ENCODE results near the gene KEAP1.
"Not testable (repeated sequence)": the region's sequence is repeated elsewhere in the genome, so short reads cannot be mapped to it uniquely, and the experiment has no call there.

KEAP1 gene

DNA sequence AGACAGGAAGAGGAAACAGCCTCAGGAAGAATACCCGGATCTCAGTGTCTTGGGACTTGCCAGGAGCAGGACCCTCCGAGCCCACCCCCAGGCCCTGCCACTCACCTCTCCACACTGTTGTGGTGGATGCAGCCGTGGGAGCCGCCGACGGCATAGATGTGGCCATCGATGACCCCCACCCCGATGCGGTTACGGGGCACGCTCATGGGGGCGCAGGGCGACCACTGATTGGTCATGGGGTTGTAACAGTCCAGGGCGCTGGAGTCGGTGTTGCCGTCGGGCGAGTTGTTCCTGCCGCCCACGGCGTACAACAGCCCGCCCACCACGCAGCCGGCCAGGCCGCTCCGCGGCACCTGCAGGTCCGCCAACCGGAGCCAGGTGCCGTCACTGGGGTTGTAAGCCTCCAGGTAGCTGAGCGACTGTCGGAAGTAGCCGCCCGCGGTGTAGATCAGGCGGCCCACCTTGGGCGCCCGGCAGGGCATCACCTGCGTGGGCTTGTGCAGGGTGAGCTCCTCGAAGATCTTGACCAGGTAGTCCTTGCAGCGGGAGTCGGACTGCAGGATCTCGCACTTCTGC is 11.6 kb downstream of the KEAP1 start:
- no peak for DNase-seq

DNA sequence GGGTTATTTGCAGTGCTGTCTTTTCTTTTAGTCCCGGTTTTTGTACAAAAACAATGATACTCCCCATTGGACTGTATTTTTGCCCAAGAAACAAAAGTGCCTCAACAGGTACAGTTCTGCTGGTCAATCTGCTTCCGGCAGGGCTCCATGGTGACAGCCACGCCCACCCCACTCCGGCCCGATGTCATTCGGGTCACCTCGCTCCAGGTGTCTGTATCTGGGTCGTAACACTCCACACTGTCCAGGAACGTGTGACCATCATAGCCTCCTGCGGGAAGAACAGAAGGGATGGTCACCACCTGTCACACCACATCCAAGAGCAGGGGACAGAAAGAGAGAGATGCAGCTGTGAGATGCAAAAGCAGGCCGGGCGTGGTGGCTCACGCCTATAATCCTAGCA is 16.6 kb downstream of the KEAP1 start:
- no peak for DNase-seq

DNA sequence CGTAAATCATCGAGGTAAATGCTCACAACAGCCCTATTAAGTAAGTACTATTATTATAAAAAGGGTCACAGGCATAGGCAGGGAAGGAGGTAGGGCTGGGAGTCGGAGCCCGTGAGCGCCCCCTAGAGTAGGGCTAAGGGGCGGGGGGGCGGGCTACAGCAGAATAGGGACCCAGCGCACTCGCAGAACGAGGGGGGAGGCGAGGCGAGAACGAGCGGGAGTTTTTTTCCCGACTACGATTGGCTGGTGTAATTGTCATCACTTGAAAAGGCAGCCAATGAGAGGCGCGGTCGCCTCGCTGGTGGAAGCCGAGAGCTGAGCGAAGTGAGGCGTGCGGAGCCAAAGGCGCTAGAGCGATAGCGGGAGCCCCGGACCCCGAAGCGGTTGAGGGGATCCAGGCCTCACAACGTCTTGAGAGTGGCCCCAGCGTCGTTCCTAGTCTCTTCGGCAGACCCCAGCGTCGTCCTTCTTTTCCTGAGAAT is 24.2 kb downstream of the KEAP1 start:
- peak; percentile 72 to 83 (median 78) for DNase-seq

DNA sequence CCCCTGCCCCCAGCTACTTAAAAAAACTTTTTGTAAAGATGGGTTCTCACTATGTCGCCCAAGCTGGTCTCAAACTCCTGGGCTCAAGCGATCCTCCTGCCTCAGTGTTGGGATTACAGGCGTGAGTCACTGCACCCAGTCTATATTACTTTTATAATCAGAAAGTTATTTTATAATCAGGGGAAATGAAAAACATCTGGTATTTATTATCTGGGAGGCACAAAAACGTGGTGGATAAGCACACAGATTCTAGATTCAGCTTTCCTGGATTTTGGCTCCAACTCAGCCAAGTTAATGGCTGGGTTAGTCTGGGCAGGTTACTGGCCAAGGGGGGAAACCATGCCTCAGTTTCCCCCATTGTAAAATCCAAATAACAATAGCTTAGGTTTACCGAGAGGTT is 24.7 kb downstream of the KEAP1 start:
- no peak for DNase-seq

- no peak for DNase-seq
Measured at GRCh38 chr19:10474962-10475451, 28.1 kb downstream of the KEAP1 start.

DNA sequence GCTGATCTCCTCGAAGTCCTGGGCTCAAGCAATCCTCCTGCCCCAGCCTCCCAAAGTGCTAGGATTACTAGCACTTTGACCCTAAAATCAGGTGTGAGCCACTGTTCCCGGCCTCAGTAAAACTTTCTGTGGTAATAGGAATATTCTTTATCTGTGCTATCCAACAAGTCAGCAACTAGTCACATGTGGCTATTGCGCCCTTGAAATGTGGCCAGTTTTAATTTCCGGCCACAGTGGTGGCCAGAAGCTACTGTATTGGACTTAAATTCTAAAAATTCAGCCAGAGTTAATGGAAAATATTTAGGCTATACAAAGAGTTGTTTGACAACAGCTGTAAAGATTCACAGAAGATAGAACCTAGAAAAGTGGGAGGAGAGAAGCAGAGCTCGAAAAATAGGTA is 30.0 kb downstream of the KEAP1 start:
- no peak for DNase-seq

GRCh38 chr19:10471909-10472308 is 31.2 kb downstream of the KEAP1 start:
- no peak for DNase-seq

GRCh38 chr19:10468133-10468532 is 35.0 kb downstream of the KEAP1 start:
- no peak for DNase-seq

- DNase-seq: no peak
Measured at GRCh38 chr19:10467104-10467706, 36.0 kb downstream of the KEAP1 start.

GRCh38 chr19:10464456-10464855 is 38.7 kb downstream of the KEAP1 start:
- no peak for DNase-seq

DNA sequence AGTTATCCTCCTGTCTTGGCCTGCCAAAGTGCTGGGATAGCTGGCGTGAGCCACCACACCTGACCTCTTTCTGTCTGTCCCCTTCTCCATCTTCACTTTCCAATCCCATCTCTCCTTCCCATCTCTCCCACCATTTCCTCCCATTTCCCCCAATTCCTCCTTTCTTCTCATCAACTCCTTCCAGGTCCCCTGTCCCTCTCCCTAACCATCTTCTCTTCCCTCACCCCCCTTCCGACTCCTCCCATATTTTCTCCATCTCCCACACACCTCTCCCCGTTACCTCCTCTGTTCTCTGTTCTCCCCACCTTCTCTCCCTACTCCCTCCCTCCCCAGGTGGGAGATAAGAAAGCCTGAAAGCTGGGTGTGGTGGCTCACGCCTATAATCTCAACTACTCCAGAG is 40.6 kb downstream of the KEAP1 start:
- DNase-seq: no peak

DNA sequence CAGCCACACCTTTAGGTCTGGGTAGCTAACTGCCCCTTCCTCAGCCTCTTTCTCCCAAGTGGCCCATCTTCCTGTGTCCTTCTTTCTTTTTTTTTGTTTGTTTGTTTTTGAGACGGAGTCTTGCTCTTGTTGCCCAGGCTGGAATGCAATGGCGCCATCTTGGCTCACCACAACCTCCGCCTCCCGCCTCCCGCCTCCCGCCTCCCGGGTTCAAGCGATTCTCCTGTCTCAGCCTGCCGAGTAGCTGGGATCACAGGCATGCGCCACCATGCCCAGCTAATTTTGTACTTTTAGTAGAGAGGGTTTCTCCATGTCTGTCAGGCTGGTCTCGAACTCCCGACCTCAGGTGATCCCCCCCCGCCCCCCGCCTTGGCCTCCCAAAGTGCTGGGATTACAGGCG is 41.1 kb downstream of the KEAP1 start:
- not testable (repeated sequence) for DNase-seq

DNA sequence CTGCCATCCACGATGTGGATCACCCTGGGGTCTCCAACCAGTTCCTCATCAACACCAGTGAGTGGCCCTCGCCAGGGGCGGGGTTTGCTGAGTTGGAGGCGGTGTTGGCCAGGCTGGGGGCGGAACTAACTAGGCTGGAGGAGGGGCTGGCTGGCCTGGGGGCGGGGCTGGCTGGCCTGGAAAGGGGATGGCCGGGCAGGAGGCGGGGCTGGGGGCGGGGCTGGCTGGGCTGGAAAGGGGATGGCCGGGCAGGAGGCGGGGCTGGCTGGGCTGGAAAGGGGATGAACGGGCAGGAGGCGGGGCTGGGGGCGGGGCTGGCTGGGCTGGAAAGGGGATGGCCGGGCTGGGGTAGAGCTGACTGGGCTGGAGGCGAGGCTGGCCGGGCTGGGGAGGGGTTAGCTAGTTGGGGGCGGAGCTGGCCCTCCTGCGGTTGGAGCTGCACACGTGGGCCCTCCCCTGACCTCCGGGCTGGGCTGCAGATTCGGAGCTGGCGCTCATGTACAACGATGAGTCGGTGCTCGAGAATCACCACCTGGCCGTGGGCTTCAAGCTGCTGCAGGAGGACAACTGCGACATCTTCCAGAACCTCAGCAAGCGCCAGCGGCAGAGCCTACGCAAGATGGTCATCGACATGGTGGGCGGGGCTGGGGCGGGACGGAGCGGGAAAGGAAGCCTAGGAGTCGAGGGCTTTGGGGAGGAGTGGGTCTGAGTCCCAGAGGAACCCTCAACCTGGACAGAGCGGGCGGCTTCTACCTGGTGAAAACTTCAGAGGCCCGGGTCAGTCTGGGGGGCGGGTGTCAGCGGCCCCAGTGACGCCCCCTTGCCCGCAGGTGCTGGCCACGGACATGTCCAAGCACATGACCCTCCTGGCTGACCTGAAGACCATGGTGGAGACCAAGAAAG is 41.9 kb downstream of the KEAP1 start:
- peak; percentile 41 to 79 (median 74) for DNase-seq

DNA sequence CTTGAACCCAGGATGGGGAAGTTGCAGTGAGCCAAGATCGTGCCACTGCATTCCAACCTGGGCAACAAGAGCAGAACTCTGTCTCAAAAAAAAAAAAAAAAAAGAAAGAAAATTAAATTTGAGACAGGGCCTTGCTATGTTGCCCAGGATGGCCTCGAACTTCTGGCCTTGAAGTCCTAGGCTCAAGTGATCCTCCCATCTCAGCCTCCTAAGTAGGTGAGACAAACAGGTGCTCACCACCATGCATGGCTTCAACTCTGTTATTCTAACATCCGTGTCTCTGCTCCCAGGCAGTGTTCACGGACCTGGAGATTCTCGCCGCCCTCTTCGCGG is 42.5 kb downstream of the KEAP1 start:
- no peak for DNase-seq

DNA sequence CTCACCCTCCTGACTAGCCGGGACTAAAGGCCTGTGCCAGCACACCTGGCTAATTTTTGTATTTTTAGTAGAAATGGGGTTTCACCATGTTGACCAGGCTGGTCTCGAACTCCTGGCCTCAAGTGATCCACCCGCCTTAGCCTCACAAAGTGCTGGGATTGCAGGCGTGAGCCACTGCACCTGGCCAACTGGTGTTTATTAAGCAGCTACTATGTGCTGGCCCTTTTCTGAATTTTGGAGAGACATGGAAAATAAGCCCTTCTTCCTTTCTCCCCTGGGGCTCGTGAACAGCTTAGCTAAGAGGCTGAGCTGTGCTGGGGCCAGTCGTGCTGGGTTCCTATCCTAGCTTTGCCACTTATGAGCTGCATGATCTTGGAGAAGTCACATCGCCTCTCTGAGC is 44.4 kb downstream of the KEAP1 start:
- not testable (repeated sequence) for DNase-seq

- DNase-seq: no peak
Measured at GRCh38 chr19:10454267-10454666, 48.9 kb downstream of the KEAP1 start.

DNA sequence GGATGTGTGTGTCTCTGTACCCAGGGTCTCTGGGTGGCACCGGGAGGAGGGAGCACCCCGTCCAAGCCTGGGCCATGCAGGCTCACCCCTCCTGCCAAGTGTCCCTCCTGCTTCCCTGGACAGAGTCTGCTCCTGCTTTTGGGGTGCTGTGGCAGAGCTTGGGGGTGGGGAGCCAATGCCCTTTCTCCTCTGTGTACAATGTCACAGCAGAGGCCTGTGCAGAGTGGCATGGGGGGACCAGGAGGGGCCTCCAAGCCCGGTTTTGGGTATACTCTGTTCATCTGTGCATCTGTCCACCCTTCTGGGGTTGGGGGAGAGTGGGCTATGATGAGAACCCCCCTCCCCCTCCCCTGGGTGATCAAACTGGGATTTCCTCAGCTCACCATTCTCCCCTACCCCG is 49.3 kb downstream of the KEAP1 start:
- DNase-seq: no peak

DNA sequence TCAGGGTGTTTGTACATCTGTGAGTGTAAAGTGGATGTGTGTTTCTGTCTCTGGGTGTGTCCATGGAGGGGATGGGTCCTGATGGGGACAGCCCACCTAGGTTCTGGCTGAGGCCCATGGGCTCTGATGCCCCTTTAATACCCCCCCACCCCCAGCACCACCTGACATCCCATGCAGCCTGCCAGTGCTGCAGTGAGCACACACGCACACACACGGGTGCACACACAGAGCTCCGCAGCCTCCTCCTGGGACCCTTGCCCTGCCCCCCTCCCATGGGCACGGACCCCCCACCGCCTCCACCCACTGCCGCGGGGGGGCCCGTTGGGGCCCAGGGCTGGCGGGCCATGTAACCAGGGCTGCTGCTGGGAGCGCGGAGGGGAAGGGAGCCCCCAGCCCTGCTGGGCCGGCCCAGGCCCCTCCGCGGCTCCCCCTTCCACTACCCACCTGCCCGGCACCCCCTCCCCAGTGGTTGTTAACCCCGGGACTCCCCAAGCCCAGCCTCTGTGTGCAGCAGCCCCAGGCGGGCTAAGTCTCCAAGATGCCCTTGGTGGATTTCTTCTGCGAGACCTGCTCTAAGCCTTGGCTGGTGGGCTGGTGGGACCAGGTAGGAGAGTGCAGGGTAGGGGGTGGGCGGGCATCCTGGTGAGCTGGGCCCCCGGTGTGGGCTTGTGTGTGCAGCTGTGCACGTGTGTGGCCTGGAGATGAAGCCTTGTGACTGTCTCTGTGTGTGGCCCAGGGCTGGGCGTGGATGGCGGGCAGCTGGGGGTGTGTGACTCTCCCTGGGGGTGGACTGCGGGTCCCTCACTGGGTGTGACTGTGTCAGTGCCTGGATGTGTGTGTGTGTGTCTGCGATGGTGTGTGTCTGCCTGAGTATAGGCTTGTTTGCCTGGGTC is 50.2 kb downstream of the KEAP1 start:
- no peak for DNase-seq

- DNase-seq: no peak
Measured at GRCh38 chr19:10450853-10451609, 52.1 kb downstream of the KEAP1 start.

GRCh38 chr19:10450191-10450852 is 52.8 kb downstream of the KEAP1 start:
- no peak for DNase-seq

GRCh38 chr19:10449037-10449436 is 54.1 kb downstream of the KEAP1 start:
- DNase-seq: no peak

DNA sequence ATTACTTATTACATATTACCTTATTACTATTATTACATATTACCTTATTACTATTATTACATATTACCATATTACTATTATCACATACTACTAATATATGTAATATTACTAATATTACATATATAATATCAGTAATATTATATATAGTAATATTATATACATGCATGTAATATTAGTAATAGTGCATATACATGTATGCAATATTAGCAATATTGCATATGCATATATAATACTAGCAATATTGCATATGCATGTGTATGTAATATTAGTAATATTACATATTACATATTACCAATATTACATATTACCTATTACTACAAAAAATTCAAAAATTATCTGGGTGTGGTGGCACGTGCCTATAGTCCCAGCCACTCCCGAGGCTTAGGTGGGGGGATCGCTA is 60.5 kb downstream of the KEAP1 start:
- DNase-seq: no peak
